ENCODE results near the gene LASP1. TPM values are rescaled to one million over a fixed set of nuclear protein-coding genes. Genes with fewer than 3 reads are reported as not detected.

The LASP1 gene
- total RNA-seq, 1 donor from 2014 or later = 201 TPM

DNA sequence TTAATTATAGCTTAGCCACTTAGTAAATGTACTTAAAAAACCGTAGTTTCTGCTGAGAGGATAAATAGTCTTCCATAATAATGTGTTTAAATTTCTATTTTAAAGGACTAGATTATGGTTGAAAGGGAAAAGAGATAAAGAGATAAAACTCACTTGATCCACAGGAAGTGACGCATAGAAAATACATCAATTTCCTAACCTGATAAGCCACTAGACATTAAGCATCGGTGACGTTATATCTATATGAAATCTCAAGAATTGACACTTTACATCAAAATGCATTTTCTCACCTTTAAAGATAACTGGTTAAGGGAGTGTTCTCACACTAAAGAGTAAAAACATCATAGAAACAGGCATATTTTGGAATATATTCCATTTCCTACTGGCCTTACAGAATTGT is 91.6 kb downstream of the LASP1 start:
- TF ChIP-seq, protein P1, sequence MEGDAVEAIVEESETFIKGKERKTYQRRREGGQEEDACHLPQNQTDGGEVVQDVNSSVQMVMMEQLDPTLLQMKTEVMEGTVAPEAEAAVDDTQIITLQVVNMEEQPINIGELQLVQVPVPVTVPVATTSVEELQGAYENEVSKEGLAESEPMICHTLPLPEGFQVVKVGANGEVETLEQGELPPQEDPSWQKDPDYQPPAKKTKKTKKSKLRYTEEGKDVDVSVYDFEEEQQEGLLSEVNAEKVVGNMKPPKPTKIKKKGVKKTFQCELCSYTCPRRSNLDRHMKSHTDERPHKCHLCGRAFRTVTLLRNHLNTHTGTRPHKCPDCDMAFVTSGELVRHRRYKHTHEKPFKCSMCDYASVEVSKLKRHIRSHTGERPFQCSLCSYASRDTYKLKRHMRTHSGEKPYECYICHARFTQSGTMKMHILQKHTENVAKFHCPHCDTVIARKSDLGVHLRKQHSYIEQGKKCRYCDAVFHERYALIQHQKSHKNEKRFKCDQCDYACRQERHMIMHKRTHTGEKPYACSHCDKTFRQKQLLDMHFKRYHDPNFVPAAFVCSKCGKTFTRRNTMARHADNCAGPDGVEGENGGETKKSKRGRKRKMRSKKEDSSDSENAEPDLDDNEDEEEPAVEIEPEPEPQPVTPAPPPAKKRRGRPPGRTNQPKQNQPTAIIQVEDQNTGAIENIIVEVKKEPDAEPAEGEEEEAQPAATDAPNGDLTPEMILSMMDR (IDR thresholded peaks at IDR 0.05; ENCODE audit: insufficient read depth, low read length, poor library complexity, severe bottlenecking) = no peak
- no peak for DNase-seq (ENCODE audit: low read depth)
- Histone ChIP-seq H3K27me3 (ENCODE audit: control insufficient read depth, insufficient read depth, low read length) (no peaks in the 10 kb centered on the region), H3K4me3 (ENCODE audit: low read depth, low read length) (no peak overlapping the region), H3K36me3 (ENCODE audit: control insufficient read depth, insufficient read depth, low read length) (no peaks in the 10 kb centered on the region)

DNA sequence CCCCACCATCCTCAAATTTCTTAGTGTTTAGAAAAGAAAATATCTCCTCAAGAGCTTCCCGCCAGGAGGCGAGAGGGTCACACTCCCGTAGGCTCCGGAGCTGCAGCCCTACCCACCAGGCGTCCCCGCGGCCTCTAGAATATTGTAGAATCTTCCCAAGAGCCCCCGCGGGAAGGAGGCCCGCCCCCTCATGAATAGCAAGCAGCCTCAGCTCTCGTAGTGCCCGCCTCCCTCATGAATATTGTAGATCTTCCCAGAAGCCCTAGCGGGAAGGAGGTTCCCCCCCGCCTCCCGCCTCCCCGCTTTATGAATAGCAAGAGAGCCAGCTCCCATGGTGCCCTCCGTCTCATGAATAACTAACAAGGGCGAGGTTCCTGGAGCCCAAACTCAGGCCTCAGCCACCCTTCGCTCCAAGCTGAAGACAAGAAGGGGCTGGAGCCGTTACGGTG is 97.5 kb downstream of the LASP1 start, which contains the start of gene FBXO47:
Gene FBXO47 (minus strand): TSS at position 114 of the 449 bp plus-strand sequence. CDS start 4,378 bp downstream, outside the sequence.
- DNase-seq (ENCODE audit: low read depth) = peak; percentile 80
- TF ChIP-seq, protein P1 (IDR thresholded peaks at IDR 0.05; ENCODE audit: insufficient read depth, low read length, poor library complexity, severe bottlenecking) = peak; percentile 11
- Histone ChIP-seq H3K4me3 (ENCODE audit: low read depth, low read length) (peak within 1 kb of the TSS; percentile 28), H3K27me3 (ENCODE audit: control insufficient read depth, insufficient read depth, low read length) (no peaks in the 10 kb centered on the region), H3K36me3 (ENCODE audit: control insufficient read depth, insufficient read depth, low read length) (no peaks in the 10 kb centered on the region)

DNA sequence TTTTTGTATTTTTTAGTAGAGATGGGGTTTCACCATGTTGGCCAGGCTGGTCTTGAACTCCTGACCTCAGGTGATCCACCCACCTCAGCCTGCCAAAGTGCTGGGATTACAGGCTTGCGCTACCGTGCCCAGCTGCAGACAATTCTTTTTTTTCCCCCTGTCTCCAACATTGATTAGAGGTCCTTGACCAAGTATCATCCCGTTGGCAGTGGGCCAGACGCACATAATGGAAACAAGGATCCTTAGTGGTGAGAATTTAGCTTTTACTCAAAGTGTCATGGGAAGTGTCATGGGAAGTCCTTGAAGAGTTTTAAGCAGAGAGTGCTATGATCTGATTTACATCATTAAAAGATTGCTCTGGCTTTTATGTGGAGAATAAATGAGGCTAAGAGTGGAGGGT is 99.4 kb downstream of the LASP1 start:
- H3K4me3 ChIP-seq (ENCODE audit: low read depth, low read length) = no peak overlapping the region
- TF ChIP-seq, protein P1 (IDR thresholded peaks at IDR 0.05; ENCODE audit: insufficient read depth, low read length, poor library complexity, severe bottlenecking) = no peak
- no peak for DNase-seq (ENCODE audit: low read depth)

DNA sequence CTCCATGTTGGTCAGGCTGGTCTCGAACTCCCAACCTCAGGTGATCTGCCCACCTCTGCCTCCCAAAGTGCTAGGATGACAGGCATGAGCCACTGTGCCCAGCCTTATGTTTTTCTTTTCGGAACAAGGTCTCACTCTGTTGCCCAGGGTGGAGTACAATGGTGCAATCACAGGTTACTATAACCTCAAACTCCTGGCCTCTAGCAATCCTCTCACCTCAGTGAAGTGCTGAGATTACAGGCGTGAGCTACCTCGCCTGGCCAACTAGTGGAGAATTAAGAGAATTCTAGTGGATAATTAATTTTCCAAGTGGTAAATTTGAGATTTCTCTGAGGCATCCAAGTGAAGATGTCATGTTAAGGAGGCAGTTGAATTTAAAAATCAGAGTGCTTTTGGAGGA is 100.3 kb downstream of the LASP1 start:
- Histone ChIP-seq H3K36me3 (ENCODE audit: control insufficient read depth, insufficient read depth, low read length) (no peaks in the 10 kb centered on the region), H3K4me3 (ENCODE audit: low read depth, low read length) (no peak overlapping the region), H3K27me3 (ENCODE audit: control insufficient read depth, insufficient read depth, low read length) (no peaks in the 10 kb centered on the region)
- TF ChIP-seq, protein P1 (IDR thresholded peaks at IDR 0.05; ENCODE audit: insufficient read depth, low read length, poor library complexity, severe bottlenecking) = peak; percentile 11
- no peak for DNase-seq (ENCODE audit: low read depth)

More for the DNA sequence above, 99.4 kb downstream of the LASP1 start:
- Histone ChIP-seq H3K27me3 (ENCODE audit: control insufficient read depth, insufficient read depth, low read length) (no peaks in the 10 kb centered on the region), H3K36me3 (ENCODE audit: control insufficient read depth, insufficient read depth, low read length) (no peaks in the 10 kb centered on the region)

DNA sequence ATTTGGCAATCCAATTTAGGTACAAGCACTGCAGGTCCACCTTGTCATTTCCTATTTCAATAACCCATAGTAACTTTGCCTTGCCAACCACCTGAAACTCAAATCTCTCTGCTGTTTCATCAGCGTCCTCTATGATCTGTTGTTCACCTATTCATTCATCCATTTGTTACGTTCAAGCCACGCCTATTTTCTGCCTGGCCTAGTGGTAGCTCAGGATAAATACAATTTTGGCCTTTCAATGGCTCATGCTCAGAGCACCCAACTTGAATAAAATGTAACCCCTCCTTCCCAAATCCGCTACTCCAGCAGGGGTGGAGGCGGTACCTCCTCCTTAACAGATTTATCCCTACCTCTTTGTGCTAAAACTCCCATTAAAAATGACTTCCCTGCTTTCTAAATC is 100.9 kb downstream of the LASP1 start:
- TF ChIP-seq, protein P1 (IDR thresholded peaks at IDR 0.05; ENCODE audit: insufficient read depth, low read length, poor library complexity, severe bottlenecking) = no peak
- no peak overlapping the region for H3K4me3 ChIP-seq (ENCODE audit: low read depth, low read length)
- H3K27me3 ChIP-seq (ENCODE audit: control insufficient read depth, insufficient read depth, low read length) = no peaks in the 10 kb centered on the region
- no peak for DNase-seq (ENCODE audit: low read depth)
- no peaks in the 10 kb centered on the region for H3K36me3 ChIP-seq (ENCODE audit: control insufficient read depth, insufficient read depth, low read length)

Other genes starting within 250 kb of the LASP1 start
- 6.2 and 6.4 TPM in 2 replicates for gene EPOP, start 195.1 kb upstream of the LASP1 start, total RNA-seq
- gene MLLT6, start 164.8 kb upstream of the LASP1 start, total RNA-seq = 42.7 and 46.7 TPM in 2 replicates
- gene CISD3, start 139.7 kb upstream of the LASP1 start, total RNA-seq = 3.4 and 4.1 TPM in 2 replicates
- 20.8 and 25.1 TPM in 2 replicates for gene PCGF2, start 121.7 kb upstream of the LASP1 start, total RNA-seq
- 166 TPM in 2 replicates for gene PSMB3, start 117.3 kb upstream of the LASP1 start, total RNA-seq
- 34.8 and 53.3 TPM in 2 replicates for gene PIP4K2B, start 70.5 kb upstream of the LASP1 start, total RNA-seq
- 13.9 and 14.4 TPM in 2 replicates for gene CWC25, start 44.7 kb upstream of the LASP1 start, total RNA-seq
- 1,506 and 1,881 TPM in 2 replicates for gene RPL23, start 16.3 kb upstream of the LASP1 start, total RNA-seq
- gene FBXO47, start 97.3 kb downstream of the LASP1 start, total RNA-seq = not detected in 2 replicates